ENCODE data around the gene GRM3.
A peak's percentile ranks its signal among the peaks of the same experiment; 100 is the strongest.

The GRM3 gene

GRCh38 chr7:86664486-86664885 is 20.8 kb downstream of the GRM3 start:
- no peak for TF ChIP-seq CTCF (conservative IDR thresholded peaks at IDR 0.05; ENCODE audit: low read depth, low read length)

GRCh38 chr7:86664991-86665390 is 21.3 kb downstream of the GRM3 start:
- no peak overlapping the region for H3K4me2 ChIP-seq
- TF ChIP-seq CTCF (conservative IDR thresholded peaks at IDR 0.05; ENCODE audit: low read depth, low read length): no peak

More at GRCh38 chr7:86664486-86664885, 20.8 kb downstream of the GRM3 start:
- Histone ChIP-seq H3K9ac (no peak overlapping the region), H3K4me1 (ENCODE audit: low read depth, poor library complexity, severe bottlenecking) (no peaks in the 10 kb centered on the region), H3K27ac (no peak overlapping the region), H3K79me2 (ENCODE audit: insufficient read depth, low read depth) (no peaks in the 10 kb centered on the region), H3K4me2 (no peak overlapping the region), H3K27me3 (ENCODE audit: insufficient read depth, low read depth) (no peaks in the 10 kb centered on the region), H4K20me1 (ENCODE audit: insufficient read depth) (no peaks in the 10 kb centered on the region), H3K4me3 (IDR thresholded peaks at IDR 0.05; ENCODE audit: insufficient read depth, low read depth, low read length) (no peak overlapping the region), H2AFZ (ENCODE audit: low read depth) (no peak overlapping the region), H3K36me3 (ENCODE audit: insufficient read depth) (no peaks in the 10 kb centered on the region)

GRCh38 chr7:86665669-86666068 is 22.0 kb downstream of the GRM3 start:
- no peaks in the 10 kb centered on the region for H4K20me1 ChIP-seq (ENCODE audit: insufficient read depth)
- no peak for TF ChIP-seq CTCF (conservative IDR thresholded peaks at IDR 0.05; ENCODE audit: low read depth, low read length)
- no peak overlapping the region for H3K27ac ChIP-seq
- H3K9ac ChIP-seq: no peak overlapping the region
- H3K36me3 ChIP-seq (ENCODE audit: insufficient read depth): no peaks in the 10 kb centered on the region
- H3K27me3 ChIP-seq (ENCODE audit: insufficient read depth, low read depth): no peaks in the 10 kb centered on the region
- H3K4me2 ChIP-seq: no peak overlapping the region
- H3K79me2 ChIP-seq (ENCODE audit: insufficient read depth, low read depth): no peaks in the 10 kb centered on the region
- no peaks in the 10 kb centered on the region for H3K4me1 ChIP-seq (ENCODE audit: low read depth, poor library complexity, severe bottlenecking)
- no peak overlapping the region for H3K4me3 ChIP-seq (IDR thresholded peaks at IDR 0.05; ENCODE audit: insufficient read depth, low read depth, low read length)
- no peak overlapping the region for H2AFZ ChIP-seq (ENCODE audit: low read depth)

More at GRCh38 chr7:86664991-86665390, 21.3 kb downstream of the GRM3 start:
- no peaks in the 10 kb centered on the region for H3K79me2 ChIP-seq (ENCODE audit: insufficient read depth, low read depth)
- no peak overlapping the region for H2AFZ ChIP-seq (ENCODE audit: low read depth)
- no peaks in the 10 kb centered on the region for H3K27me3 ChIP-seq (ENCODE audit: insufficient read depth, low read depth)
- no peak overlapping the region for H3K9ac ChIP-seq
- no peaks in the 10 kb centered on the region for H3K36me3 ChIP-seq (ENCODE audit: insufficient read depth)
- H3K4me3 ChIP-seq (IDR thresholded peaks at IDR 0.05; ENCODE audit: insufficient read depth, low read depth, low read length): no peak overlapping the region
- no peaks in the 10 kb centered on the region for H3K4me1 ChIP-seq (ENCODE audit: low read depth, poor library complexity, severe bottlenecking)
- H3K27ac ChIP-seq: no peak overlapping the region
- no peaks in the 10 kb centered on the region for H4K20me1 ChIP-seq (ENCODE audit: insufficient read depth)

DNA sequence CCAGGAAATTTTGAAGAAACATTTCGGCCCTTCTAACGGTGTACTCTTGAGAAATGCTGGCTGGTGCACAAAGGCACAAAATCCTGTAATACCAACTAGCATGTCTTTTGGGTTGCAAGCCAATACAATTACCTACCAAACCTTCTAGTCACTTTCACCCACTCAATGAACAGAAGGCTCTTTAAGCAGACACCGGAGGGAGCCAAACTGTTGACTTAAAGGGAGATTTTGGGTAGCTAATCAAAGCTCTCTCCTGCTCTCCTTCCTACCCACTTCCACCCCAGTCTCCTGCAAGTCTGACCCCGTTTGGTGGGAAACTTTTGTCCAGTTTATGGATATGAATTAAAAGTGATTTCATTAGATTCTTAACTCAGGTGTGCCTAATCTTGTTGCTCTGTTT is 24.0 kb downstream of the GRM3 start:
- no peaks in the 10 kb centered on the region for H3K27me3 ChIP-seq (ENCODE audit: insufficient read depth, low read depth)
- no peak overlapping the region for H3K4me3 ChIP-seq (IDR thresholded peaks at IDR 0.05; ENCODE audit: insufficient read depth, low read depth, low read length)
- no peak overlapping the region for H3K4me2 ChIP-seq
- H3K79me2 ChIP-seq (ENCODE audit: insufficient read depth, low read depth): no peaks in the 10 kb centered on the region
- no peaks in the 10 kb centered on the region for H4K20me1 ChIP-seq (ENCODE audit: insufficient read depth)
- H3K9ac ChIP-seq: no peak overlapping the region
- no peaks in the 10 kb centered on the region for H3K36me3 ChIP-seq (ENCODE audit: insufficient read depth)
- TF ChIP-seq CTCF (conservative IDR thresholded peaks at IDR 0.05; ENCODE audit: low read depth, low read length): 0 out of 2 replicates have a peak, but pooled peaks have one; percentile 13
- H3K27ac ChIP-seq: no peak overlapping the region
- H3K4me1 ChIP-seq (ENCODE audit: low read depth, poor library complexity, severe bottlenecking): no peaks in the 10 kb centered on the region
- no peak overlapping the region for H2AFZ ChIP-seq (ENCODE audit: low read depth)
